ENCODE results near the gene GPI. TPM values are rescaled to one million over a fixed set of nuclear protein-coding genes. Genes with fewer than 3 reads are reported as not detected.

Gene GPI
- total RNA-seq: 176 TPM

DNA sequence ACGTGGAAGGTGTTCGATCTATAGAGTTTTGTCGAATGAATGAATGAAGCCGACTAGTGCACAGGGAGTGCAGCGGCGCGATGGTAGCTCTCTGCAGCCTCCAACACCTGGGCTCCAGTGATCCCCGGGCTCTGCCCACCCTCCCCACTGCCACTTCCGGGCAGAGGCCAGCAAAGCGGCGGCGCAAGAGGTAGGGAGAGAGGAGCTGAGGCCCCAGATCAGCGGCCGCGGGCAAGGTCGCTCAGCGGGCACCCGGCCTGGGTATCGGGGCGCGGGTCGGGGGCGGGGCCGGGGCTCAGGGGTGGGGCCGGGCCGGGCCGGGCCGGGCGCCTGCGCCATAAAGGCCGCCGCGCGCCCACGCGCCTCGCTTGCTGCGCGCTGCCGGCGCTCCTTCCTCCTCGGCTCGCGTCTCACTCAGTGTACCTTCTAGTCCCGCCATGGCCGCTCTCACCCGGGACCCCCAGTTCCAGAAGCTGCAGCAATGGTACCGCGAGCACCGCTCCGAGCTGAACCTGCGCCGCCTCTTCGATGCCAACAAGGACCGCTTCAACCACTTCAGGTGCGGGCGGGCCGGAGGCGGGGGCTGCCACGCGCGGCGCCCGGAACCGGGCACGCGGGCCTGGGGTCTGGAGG, at the start of gene GPI:
TSS of gene GPI (plus strand) at position 367 of the 633 bp plus-strand sequence. CDS start at position 438, 71 bp downstream.

DNA sequence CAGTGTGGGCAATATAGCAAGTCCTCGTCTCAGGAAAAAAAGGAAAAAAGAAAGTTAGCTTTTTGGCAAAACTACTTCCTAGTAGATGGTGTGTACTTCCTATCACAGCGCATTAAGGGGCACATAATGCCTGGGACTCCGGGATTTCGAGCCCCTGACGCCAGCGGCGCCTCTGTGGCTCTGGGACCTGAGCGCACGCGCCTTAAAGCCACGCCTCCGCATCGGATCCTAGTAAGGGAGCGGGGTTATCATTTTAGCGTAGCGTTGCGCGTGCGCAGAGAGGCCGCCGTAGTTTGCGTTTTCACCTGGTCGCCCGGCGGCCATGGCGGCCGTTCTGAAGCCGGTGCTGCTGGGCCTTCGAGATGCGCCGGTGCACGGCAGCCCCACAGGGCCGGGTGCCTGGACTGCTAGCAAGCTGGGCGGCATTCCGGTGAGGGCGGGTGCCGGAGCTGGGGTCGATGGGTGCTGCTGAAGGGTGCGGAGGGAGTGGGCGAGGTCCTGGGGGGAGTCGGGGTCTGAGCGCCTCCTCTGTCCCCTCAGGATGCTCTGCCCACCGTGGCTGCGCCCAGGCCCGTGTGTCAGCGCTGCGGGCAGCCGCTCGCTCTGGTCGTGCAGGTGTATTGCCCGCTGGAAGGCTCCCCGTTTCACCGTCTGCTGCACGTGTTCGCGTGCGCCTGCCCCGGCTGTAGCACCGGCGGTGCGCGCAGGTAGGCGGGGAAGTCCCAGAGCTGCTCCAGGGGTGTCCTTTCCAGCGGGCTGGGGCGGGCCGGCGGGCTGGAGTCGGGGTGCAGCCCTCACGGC, 39.3 kb downstream of the GPI start, which contains the start of gene PDCD2L:
TSS of gene PDCD2L (plus strand) at position 291 of the 801 bp plus-strand sequence. CDS start at position 323, 32 bp downstream.

Other genes starting within 250 kb of the GPI start
- 78.7 TPM for gene LSM14A, start 192.7 kb upstream of the GPI start, total RNA-seq
- gene GARRE1, start 110.6 kb upstream of the GPI start, total RNA-seq: 23.3 TPM
- gene PDCD2L, start 39.2 kb downstream of the GPI start, total RNA-seq: 17.8 TPM
- 124 TPM for gene UBA2, start 63.2 kb downstream of the GPI start, total RNA-seq
- 21.0 TPM for gene WTIP, start 116.6 kb downstream of the GPI start, total RNA-seq